Measurements from ENCODE around the gene GABBR2.

GABBR2 gene

DNA sequence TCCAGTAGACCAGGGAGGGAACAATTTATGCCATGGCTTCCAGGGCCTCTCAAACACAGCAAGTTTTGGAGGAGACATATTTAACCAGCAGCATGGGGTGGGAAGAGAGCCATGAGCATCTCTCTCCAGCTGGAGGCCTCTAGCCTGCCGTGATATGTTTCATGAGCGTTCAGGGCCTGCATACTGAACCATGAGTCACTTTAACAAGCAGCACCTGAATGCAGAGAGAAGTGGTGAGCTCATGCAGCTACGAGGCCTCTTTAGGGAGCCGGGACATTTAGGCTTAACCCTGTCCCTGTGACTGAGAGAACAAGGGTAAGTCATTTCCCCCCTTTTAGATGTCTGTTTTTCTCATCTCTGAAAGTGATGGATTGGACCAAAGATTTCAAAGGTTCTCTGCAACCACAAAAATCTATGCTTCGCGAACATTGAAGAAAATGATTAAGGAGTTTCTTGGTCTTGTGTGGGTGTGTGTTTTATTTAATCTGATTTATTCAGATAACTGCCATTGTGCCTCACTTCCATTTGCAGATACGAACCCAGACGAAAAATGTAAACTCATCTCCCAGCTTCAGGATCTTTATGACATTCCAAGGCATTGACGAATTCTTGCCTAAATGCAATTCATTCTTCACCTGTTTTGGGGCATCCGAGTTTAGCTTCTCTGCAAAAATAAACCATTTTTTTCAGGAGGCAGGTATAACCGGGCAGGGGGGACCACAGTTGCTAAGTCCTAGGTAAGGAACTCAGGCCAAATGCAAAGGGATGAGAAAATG, 157.0 kb downstream of the GABBR2 start:
- TF ChIP-seq EZH2phosphoT487 (IDR thresholded peaks at IDR 0.05; ENCODE audit: low read length): no peak
- no peak for TF ChIP-seq EZH2 (optimal IDR thresholded peaks at IDR 0.05; ENCODE audit: low read depth, low read length)
- TF ChIP-seq, protein P1, sequence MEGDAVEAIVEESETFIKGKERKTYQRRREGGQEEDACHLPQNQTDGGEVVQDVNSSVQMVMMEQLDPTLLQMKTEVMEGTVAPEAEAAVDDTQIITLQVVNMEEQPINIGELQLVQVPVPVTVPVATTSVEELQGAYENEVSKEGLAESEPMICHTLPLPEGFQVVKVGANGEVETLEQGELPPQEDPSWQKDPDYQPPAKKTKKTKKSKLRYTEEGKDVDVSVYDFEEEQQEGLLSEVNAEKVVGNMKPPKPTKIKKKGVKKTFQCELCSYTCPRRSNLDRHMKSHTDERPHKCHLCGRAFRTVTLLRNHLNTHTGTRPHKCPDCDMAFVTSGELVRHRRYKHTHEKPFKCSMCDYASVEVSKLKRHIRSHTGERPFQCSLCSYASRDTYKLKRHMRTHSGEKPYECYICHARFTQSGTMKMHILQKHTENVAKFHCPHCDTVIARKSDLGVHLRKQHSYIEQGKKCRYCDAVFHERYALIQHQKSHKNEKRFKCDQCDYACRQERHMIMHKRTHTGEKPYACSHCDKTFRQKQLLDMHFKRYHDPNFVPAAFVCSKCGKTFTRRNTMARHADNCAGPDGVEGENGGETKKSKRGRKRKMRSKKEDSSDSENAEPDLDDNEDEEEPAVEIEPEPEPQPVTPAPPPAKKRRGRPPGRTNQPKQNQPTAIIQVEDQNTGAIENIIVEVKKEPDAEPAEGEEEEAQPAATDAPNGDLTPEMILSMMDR (IDR thresholded peaks at IDR 0.05; ENCODE audit: low read length): no peak
- Histone ChIP-seq H3K27ac (ENCODE audit: low read length) (no peak overlapping the region), H2AFZ (ENCODE audit: low read length) (no peak overlapping the region)

DNA sequence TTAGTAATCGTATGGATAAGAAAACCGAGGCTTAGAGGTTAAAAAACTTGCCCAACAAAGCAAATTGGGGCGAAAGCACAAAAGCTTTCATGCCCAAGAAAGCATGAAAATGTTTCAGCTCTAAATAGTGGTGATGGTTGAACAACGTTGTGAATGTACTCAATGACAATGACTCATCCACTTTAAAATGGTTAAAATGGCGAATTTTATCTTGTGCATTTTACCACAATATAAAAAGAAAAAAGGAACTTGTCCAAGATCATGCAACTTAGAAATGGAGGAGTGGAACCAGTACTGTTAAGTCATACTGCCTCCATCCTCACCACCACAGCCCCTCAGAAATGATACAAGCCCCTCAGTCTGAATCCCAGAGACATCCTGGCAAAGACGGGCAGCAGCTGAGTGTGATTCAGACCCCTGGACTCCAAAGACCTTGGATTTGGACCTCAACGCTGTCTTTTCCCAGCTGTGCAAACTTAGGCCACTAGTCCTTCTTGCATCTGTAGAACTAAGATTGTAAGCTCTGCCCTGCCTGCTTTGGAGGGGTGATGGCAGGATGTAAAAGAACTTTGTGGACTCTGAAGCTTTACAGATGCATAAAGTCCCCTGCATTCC, 158.4 kb downstream of the GABBR2 start:
- no peak overlapping the region for H3K9ac ChIP-seq (ENCODE audit: low read length)
- TF ChIP-seq EZH2 (optimal IDR thresholded peaks at IDR 0.05; ENCODE audit: low read depth, low read length): no peak
- TF ChIP-seq, protein P1 (IDR thresholded peaks at IDR 0.05; ENCODE audit: low read length): no peak
- TF ChIP-seq EZH2phosphoT487 (IDR thresholded peaks at IDR 0.05; ENCODE audit: low read length): no peak
- no peaks in the 10 kb centered on the region for H3K9me3 ChIP-seq (replicated peaks; ENCODE audit: insufficient read depth, low read length)
- no peaks in the 10 kb centered on the region for H3K4me1 ChIP-seq (ENCODE audit: low read length)
- H2AFZ ChIP-seq (ENCODE audit: low read length): no peak overlapping the region
- H4K20me1 ChIP-seq (ENCODE audit: insufficient read depth, low read length): no peaks in the 10 kb centered on the region
- H3K36me3 ChIP-seq (replicated peaks; ENCODE audit: insufficient read depth, low read length): no peaks in the 10 kb centered on the region
- H3K9me2 ChIP-seq (replicated peaks; ENCODE audit: insufficient read depth, low read length): no peaks in the 10 kb centered on the region
- no peak for DNase-seq
- H3K27me3 ChIP-seq (replicated peaks; ENCODE audit: insufficient read depth, low read length): no peaks in the 10 kb centered on the region
- H3K79me2 ChIP-seq (ENCODE audit: low read length): no peaks in the 10 kb centered on the region
- H3F3A ChIP-seq (ENCODE audit: insufficient read depth, low read length): no peaks in the 10 kb centered on the region
- H3K4me2 ChIP-seq (ENCODE audit: low read depth, low read length): no peak overlapping the region
- no peak overlapping the region for H3K4me3 ChIP-seq (ENCODE audit: low read length)
- H3K27ac ChIP-seq (ENCODE audit: low read length): no peak overlapping the region

More for the DNA sequence above, 157.0 kb downstream of the GABBR2 start:
- Histone ChIP-seq H3K9ac (ENCODE audit: low read length) (no peak overlapping the region), H3K9me3 (replicated peaks; ENCODE audit: insufficient read depth, low read length) (no peaks in the 10 kb centered on the region), H3F3A (ENCODE audit: insufficient read depth, low read length) (no peaks in the 10 kb centered on the region), H3K36me3 (replicated peaks; ENCODE audit: insufficient read depth, low read length) (no peaks in the 10 kb centered on the region), H4K20me1 (ENCODE audit: insufficient read depth, low read length) (no peaks in the 10 kb centered on the region), H3K4me1 (ENCODE audit: low read length) (no peaks in the 10 kb centered on the region), H3K27me3 (replicated peaks; ENCODE audit: insufficient read depth, low read length) (no peaks in the 10 kb centered on the region), H3K4me2 (ENCODE audit: low read depth, low read length) (no peak overlapping the region), H3K9me2 (replicated peaks; ENCODE audit: insufficient read depth, low read length) (no peaks in the 10 kb centered on the region), H3K79me2 (ENCODE audit: low read length) (no peaks in the 10 kb centered on the region), H3K4me3 (ENCODE audit: low read length) (no peak overlapping the region)
- DNase-seq: no peak

DNA sequence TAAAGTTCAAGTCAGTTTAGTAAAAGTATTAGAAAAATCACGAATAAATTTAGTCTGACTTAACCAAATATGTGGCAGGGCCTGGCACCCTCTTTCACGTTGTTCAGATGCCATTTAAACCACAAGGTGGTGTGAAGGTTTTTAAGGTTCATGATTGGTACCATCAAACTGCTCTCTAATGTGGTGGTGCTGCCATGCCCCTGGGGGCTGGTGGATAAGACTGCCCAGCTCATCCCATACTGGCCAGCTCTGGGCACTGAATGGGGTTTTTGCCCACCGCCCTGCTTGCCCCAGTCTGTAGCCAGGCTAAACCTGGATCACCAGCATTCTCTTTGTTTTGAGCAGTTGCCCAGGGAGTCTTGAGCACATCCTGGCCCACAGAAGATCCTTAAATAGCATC, 159.3 kb downstream of the GABBR2 start:
- no peak overlapping the region for H3K27ac ChIP-seq (ENCODE audit: low read length)
- H3K9ac ChIP-seq (ENCODE audit: low read length): no peak overlapping the region
- no peaks in the 10 kb centered on the region for H3K9me3 ChIP-seq (replicated peaks; ENCODE audit: insufficient read depth, low read length)
- H3K4me1 ChIP-seq (ENCODE audit: low read length): no peaks in the 10 kb centered on the region
- no peak for DNase-seq
- H3K36me3 ChIP-seq (replicated peaks; ENCODE audit: insufficient read depth, low read length): no peaks in the 10 kb centered on the region
- H3K27me3 ChIP-seq (replicated peaks; ENCODE audit: insufficient read depth, low read length): no peaks in the 10 kb centered on the region
- H3K9me2 ChIP-seq (replicated peaks; ENCODE audit: insufficient read depth, low read length): no peaks in the 10 kb centered on the region
- H3F3A ChIP-seq (ENCODE audit: insufficient read depth, low read length): no peaks in the 10 kb centered on the region
- H3K4me2 ChIP-seq (ENCODE audit: low read depth, low read length): no peak overlapping the region
- no peak overlapping the region for H3K4me3 ChIP-seq (ENCODE audit: low read length)
- H4K20me1 ChIP-seq (ENCODE audit: insufficient read depth, low read length): no peaks in the 10 kb centered on the region
- TF ChIP-seq EZH2phosphoT487 (IDR thresholded peaks at IDR 0.05; ENCODE audit: low read length) (no peak), EZH2 (optimal IDR thresholded peaks at IDR 0.05; ENCODE audit: low read depth, low read length) (no peak)
- TF ChIP-seq, protein P1 (IDR thresholded peaks at IDR 0.05; ENCODE audit: low read length): no peak
- H2AFZ ChIP-seq (ENCODE audit: low read length): no peak overlapping the region
- no peaks in the 10 kb centered on the region for H3K79me2 ChIP-seq (ENCODE audit: low read length)

All from MM.1S (cell line).